ENCODE results near the gene BRME1. TPM values are rescaled to one million over a fixed set of nuclear protein-coding genes. Genes with fewer than 3 reads are reported as not detected.

BRME1 gene
- 0.13 and 0.79 TPM in 2 replicates for total RNA-seq

DNA sequence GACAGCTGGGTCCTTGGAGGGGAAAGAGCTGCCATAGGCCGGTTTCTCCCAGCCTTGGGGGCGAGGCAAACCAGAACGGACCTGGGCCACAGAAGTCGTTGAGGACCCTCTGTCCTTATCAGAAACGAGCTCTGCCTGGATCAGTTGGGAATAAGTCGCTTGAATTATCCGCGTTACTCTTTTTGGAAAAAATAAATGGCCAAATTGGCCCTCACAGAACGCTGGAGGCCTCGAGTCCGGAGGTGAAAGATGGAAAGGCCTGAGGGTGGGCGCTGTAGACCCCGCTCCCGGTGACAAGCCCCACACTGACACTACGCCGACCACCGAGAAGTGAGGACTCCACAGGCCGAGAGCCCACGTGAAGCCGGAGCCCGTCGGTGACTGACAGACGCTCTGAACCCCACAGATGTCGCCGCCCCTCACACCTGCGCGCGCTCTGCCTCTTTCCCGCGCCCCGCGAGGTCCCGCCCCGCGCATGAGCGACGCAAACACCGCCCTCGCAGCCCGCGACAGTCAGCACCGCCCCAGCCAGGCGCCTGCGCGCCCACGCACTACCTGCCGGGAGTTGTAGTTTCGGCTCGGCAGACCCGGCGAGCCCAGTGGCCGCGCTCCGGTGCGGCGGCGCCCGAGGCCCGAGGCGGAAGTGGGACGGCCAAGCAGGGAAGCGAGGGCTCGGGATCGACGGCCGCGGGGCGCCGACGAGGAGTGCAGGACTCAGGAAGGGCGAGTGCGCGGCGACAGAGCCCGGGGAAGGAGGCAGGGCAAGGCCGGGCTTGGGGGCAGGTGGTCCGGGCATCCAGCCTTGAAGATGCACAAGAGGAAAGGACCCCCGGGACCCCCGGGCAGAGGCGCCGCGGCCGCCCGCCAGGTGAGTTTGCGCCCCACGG, at the start of gene BRME1, which contains the start of gene CC2D1A:
Gene BRME1 (minus strand): TSS at position 484 of the 887 bp plus-strand sequence. CDS start 1,225 bp downstream, outside the sequence.
Gene CC2D1A (plus strand): TSS at position 568 of the 887 bp plus-strand sequence. CDS start 241 bp downstream, at position 809.

GRCh38 chr19:13952154-13952930, 46.4 kb upstream of the BRME1 start, which contains the start of gene DCAF15:
DCAF15 (plus strand) TSS chr19:13952509; CDS start chr19:13952513, 4 bp downstream.

GRCh38 chr19:13938301-13939064, 32.6 kb upstream of the BRME1 start, which contains the start of gene PODNL1:
PODNL1 (minus strand) TSS chr19:13938417; CDS start chr19:13938181, 236 bp downstream.

DNA sequence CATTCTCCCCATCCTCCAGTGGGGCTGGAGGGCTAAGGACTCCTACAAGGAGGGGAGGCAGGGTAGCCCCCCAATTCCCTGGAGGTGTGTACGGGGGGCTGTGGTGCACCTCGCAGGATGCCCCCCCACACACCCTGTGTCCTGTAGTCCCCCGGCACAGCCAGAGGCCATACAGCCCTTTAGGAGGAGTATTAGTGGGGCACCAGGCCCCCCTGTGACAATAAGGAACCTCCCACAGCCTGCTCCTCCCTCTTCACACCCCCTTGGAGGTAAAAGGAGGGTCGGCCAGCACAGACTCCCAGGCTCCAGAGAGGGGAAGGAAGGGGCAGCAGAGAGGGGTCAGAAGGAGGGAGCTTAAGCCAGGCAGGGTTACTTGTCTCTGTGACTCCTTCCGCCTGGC, 29.1 kb downstream of the BRME1 start, which contains the start of gene NANOS3:
Gene NANOS3 (plus strand): TSS at position 301 of the 400 bp plus-strand sequence. CDS start 115 bp downstream, outside the sequence.

Other genes with a start within 250 kb of the BRME1 start
- 31.6 and 41.0 TPM in 2 replicates for gene MRI1, start 141.6 kb downstream of the BRME1 start, total RNA-seq
- gene C19orf53, start 131.7 kb downstream of the BRME1 start, total RNA-seq, result 212 and 232 TPM in 2 replicates
- gene ZSWIM4, start 110.7 kb downstream of the BRME1 start, total RNA-seq, result 6.9 and 9.0 TPM in 2 replicates
- not detected in 2 replicates for gene NANOS3, start 29.0 kb downstream of the BRME1 start, total RNA-seq
- 19.9 and 26.3 TPM in 2 replicates for gene CC2D1A, start 84 bp upstream of the BRME1 start, total RNA-seq
- gene PODNL1, start 32.3 kb upstream of the BRME1 start, total RNA-seq, result 1.1 TPM in 1 of 2 replicates, not detected in the other
- 25.1 and 33.5 TPM in 2 replicates for gene DCAF15, start 46.4 kb upstream of the BRME1 start, total RNA-seq
- 3.7 and 4.6 TPM in 2 replicates for gene RFX1, start 100.2 kb upstream of the BRME1 start, total RNA-seq
- not detected in 2 replicates for gene RLN3, start 122.0 kb upstream of the BRME1 start, total RNA-seq
- 5.5 and 7.1 TPM in 2 replicates for gene IL27RA, start 125.6 kb upstream of the BRME1 start, total RNA-seq
- not detected in 2 replicates for gene PALM3, start 156.0 kb upstream of the BRME1 start, total RNA-seq
- 0.05 and 1.00 TPM in 2 replicates for gene MISP3, start 166.7 kb upstream of the BRME1 start, total RNA-seq
- gene C19orf67, start 179.7 kb upstream of the BRME1 start, total RNA-seq, result not detected in 2 replicates
- 24.5 and 30.3 TPM in 2 replicates for gene SAMD1, start 184.6 kb upstream of the BRME1 start, total RNA-seq
- 79.1 and 83.7 TPM in 2 replicates for gene PRKACA, start 211.6 kb upstream of the BRME1 start, total RNA-seq
- gene ASF1B, start 230.5 kb upstream of the BRME1 start, total RNA-seq, result 43.5 and 48.6 TPM in 2 replicates